Measurements from ENCODE around the gene FAU.

Gene FAU

DNA sequence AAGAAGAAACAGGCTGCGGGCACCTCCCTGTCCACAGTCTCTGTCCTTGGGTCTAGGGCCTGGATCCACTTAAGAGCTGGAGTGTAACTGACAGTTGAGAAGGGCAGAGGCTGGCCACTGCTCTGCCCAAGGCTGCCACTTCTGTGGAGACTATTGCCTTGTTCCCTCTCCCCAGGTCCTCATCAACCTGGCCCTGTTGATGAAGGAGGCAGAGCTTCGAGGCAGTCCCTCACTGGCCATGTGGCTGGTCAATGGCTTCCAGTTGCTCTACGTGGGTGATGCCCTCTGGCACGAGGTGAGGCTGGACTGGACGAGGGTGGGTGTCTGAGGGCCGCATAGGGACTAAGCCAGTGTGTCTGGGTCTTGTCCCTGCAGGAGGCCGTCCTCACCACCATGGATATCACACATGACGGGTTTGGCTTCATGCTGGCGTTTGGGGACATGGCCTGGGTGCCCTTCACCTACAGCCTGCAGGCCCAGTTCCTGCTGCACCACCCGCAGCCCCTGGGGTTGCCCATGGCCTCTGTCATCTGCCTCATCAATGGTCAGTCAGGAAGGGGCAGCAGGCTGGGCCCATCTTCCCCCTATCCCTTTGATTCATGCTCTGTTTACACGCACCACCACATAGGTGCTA, 7.3 kb downstream of the FAU start:
- DNase-seq (ENCODE audit: low read depth in 1 of 2, low spot score in 1 of 2), result no peak
- TF ChIP-seq JUND (IDR thresholded peaks at IDR 0.05; ENCODE audit: low read depth), result no peak
- in situ Hi-C loops (cut with HindIII; ENCODE audit: low pct_unique_long_range_greater_than_20kb, low sequenced_read_pairs), result no loop called here

DNA sequence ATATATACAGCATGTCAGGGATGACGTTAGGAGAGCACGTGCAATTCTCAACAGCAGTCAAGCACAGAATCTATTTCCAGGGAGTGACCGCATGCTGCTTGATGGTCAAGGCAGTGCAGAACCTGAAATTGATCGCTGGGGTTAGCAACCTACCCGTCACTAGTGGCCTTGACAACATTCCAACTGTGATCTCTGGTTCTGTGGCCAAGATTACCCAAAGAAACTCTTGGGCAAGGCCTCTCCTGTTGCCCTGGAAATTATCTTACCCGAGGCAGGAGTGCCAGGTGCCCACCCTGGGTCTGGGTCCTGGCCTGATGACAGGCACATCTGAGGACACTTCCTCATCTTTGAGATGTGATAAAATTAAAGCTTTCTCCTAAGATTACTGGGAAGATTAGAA, 8.1 kb downstream of the FAU start:
- DNase-seq (ENCODE audit: low read depth in 1 of 2, low spot score in 1 of 2), result no peak
- no peak for TF ChIP-seq JUND (IDR thresholded peaks at IDR 0.05; ENCODE audit: low read depth)
- in situ Hi-C loops (cut with HindIII; ENCODE audit: low pct_unique_long_range_greater_than_20kb, low sequenced_read_pairs), result no loop called here

GRCh38 chr11:65113361-65113756, 8.6 kb downstream of the FAU start:
- in situ Hi-C loops (cut with HindIII; ENCODE audit: low pct_unique_long_range_greater_than_20kb, low sequenced_read_pairs), result no loop called here
- DNase-seq (ENCODE audit: low read depth in 1 of 2, low spot score in 1 of 2), result no peak
- TF ChIP-seq JUND (IDR thresholded peaks at IDR 0.05; ENCODE audit: low read depth), result no peak

- TF ChIP-seq JUND (IDR thresholded peaks at IDR 0.05; ENCODE audit: low read depth), result no peak
- DNase-seq (ENCODE audit: low read depth in 1 of 2, low spot score in 1 of 2), result peak; percentile 71 to 72
- in situ Hi-C loops (cut with HindIII; ENCODE audit: low pct_unique_long_range_greater_than_20kb, low sequenced_read_pairs), result no loop called here
These were observed 9.2 kb downstream of the FAU start for GRCh38 chr11:65112546-65113360.

GRCh38 chr11:65111744-65112545, 10.0 kb downstream of the FAU start, which contains the start of gene TM7SF2:
Gene TM7SF2, plus strand, starts transcription at chr11:65111872. Its CDS starts 144 bp downstream, at chr11:65112016.
- DNase-seq (ENCODE audit: low read depth in 1 of 2, low spot score in 1 of 2), result peak; percentile 99
- TF ChIP-seq JUND (IDR thresholded peaks at IDR 0.05; ENCODE audit: low read depth), result 0 out of 2 replicates have a peak, but pooled peaks have one; percentile 14
- in situ Hi-C loops (cut with HindIII; ENCODE audit: low pct_unique_long_range_greater_than_20kb, low sequenced_read_pairs), result no loop called here

- no peak for DNase-seq (ENCODE audit: low read depth in 1 of 2, low spot score in 1 of 2)
- in situ Hi-C loops (cut with HindIII; ENCODE audit: low pct_unique_long_range_greater_than_20kb, low sequenced_read_pairs), result no loop called here
- no peak for TF ChIP-seq JUND (IDR thresholded peaks at IDR 0.05; ENCODE audit: low read depth)
These were observed 10.7 kb downstream of the FAU start for GRCh38 chr11:65111159-65111743.

DNA sequence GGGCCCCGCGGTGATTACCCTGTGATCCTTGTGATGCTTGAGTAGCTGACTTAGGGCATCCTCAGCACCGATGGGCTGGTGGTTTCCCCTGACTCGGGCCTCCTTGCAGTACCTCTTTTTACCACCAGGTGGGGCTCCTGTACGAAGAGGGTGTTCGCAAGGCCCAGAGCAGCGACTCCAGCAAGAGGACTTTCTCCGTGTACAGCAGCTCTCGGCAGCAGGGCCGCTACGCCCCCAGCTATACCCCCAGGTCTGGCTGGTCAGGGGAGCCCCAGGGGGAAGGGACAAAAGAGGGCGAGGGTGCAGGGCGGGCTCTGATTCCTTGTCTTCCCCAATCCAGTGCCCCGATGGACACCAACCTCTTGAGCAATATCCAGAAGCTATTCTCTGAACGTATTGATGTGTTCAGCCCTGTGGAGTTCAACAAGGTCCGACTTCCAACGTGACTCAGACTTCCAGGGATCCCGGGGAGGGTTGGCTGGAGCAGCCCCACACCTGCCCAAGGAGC, 11.5 kb downstream of the FAU start:
- no peak for TF ChIP-seq JUND (IDR thresholded peaks at IDR 0.05; ENCODE audit: low read depth)
- DNase-seq (ENCODE audit: low read depth in 1 of 2, low spot score in 1 of 2), result peak; percentile 89 to 91
- in situ Hi-C loops (cut with HindIII; ENCODE audit: low pct_unique_long_range_greater_than_20kb, low sequenced_read_pairs), result no loop called here

DNA sequence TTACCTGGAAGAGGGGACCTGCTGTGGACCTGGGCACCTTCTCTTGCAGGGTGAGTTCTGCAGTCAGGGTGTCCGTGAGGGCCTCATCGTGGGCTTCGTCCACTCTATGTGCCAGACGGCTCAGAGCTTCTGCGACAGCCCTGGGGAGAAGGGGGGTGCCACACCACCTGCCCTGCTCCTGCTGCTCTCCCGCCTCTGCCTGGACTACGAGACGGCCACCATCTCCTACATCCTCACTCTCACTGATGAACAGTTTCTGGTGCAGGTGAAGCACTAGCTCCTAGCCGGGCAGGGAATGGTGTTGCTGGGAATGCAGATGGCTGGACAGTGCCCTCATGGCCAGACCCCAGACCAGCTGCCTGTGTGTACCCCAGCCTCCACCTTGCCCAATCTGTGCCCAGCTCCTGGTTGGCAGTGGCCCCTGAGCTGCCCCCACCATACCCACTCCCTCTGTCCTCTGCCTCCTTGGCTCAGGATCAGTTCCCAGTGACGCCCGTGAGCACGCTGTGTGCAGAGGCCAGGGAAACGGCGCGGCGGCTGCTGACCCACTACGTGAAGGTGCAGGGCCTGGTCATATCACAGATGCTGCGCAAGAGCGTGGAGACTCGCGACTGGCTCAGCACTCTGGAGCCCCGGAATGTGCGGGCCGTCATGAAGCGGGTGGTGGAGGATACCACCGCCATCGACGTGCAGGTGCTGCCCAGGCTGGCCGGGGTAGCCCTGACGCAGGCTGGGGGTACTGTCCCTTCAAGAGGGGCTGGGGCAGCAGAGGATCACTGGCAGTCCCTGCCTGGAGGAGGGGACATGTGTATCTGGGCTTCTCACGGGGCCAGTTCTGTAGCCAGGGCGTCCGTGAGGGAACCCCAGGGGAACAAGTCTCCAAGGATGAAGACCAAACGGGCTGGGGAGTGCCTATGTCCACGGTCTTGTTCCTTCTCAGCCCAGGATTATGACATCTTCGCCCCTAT, 12.4 kb downstream of the FAU start:
- in situ Hi-C loops (cut with HindIII; ENCODE audit: low pct_unique_long_range_greater_than_20kb, low sequenced_read_pairs), result no loop called here
- DNase-seq (ENCODE audit: low read depth in 1 of 2, low spot score in 1 of 2), result no peak
- no peak for TF ChIP-seq JUND (IDR thresholded peaks at IDR 0.05; ENCODE audit: low read depth)

DNA sequence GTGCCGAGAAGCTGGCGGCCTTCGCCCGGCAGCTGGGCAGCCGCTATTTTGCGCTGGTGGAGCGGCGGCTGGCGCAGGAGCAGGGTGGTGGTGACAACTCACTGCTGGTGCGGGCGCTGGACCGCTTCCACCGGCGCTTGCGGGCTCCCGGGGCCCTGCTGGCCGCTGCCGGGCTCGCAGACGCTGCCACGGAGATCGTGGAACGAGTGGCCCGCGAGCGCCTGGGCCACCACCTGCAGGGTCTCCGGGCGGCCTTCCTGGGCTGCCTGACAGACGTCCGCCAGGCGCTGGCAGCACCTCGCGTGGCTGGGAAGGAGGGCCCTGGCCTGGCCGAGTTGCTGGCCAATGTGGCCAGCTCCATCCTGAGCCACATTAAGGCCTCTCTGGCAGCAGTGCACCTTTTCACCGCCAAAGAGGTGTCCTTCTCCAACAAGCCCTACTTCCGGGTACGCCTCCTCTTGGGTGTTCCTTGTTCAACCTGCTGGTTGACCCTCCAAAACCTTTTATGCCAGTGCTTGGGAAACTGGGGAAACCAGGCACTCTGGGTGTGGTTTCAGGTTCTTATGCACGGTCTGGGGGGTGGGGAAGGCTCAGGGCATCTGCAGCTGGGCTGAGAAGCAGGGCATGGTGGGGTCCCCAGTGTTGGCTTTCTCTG, 13.3 kb downstream of the FAU start:
- peak; percentile 81 to 98 for DNase-seq (ENCODE audit: low read depth in 1 of 2, low spot score in 1 of 2)
- in situ Hi-C loops (cut with HindIII; ENCODE audit: low pct_unique_long_range_greater_than_20kb, low sequenced_read_pairs), result no loop called here
- no peak for TF ChIP-seq JUND (IDR thresholded peaks at IDR 0.05; ENCODE audit: low read depth)

DNA sequence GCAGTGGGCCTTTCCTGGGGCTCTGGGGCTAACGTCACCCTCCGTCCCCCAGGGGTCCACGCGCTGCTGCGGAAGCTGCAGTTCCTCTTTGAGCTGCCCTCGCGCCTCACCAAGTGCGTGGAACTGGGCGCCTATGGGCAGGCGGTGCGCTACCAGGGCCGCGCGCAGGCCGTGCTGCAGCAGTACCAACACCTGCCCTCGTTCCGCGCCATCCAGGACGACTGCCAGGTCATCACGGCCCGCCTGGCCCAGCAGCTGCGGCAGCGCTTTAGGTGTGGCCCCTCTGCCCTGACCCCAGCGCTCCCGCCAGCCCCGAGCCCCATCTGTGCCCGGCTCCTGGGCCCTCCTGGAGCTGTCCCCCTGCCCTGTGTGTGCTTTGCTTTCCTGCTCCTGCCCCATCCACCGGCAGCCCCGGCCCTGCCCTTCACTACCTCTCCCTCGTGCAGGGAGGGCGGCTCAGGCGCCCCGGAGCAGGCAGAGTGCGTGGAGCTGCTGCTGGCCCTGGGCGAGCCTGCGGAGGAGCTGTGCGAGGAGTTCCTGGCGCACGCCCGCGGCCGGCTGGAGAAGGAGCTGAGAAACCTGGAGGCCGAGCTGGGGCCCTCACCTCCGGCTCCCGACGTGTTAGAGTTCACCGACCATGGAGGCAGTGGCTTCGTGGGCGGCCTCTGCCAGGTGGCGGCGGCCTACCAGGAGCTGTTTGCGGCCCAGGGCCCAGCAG, 14.0 kb downstream of the FAU start:
- DNase-seq (ENCODE audit: low read depth in 1 of 2, low spot score in 1 of 2), result no peak
- in situ Hi-C loops (cut with HindIII; ENCODE audit: low pct_unique_long_range_greater_than_20kb, low sequenced_read_pairs), result no loop called here
- TF ChIP-seq JUND (IDR thresholded peaks at IDR 0.05; ENCODE audit: low read depth), result no peak
